Stimulated activated CD8-positive, alpha-beta memory T cell treated with anti-CD3 and anti-CD28 coated beads, Interleukin-15, amount 100 ng/mL, for 48 hours (primary cell): Measurements from ENCODE around the gene AKAP9.
"Not testable (repeated sequence)": the region's sequence is repeated elsewhere in the genome, so short reads cannot be mapped to it uniquely, and the experiment has no call there.

ENCODE experiments used
- DNase-seq, 2 donors: peaks; one replicate each; pipeline ENCODE4 v3.0.0-alpha.2; 2020; ENCODE audit warnings: low read depth in 2 of 2

Gene AKAP9

DNA sequence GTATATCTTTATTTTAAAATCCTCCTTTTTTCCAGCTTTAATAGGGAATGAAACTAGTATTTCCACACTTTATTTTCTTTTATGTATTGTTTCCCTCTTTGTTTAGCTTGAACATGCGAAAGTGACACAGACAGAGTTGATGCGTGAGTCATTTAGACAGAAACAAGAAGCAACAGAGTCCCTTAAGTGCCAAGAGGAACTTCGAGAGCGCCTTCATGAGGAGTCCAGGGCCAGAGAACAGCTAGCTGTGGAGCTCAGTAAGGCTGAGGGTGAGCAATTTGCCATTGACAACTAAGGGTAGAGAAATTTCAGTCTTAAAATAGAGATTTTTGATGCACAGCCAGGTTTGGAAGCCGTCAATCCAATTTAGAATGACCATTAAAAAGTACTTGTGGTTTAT, 120.5 kb downstream of the AKAP9 start:
- DNase-seq = no peak

DNA sequence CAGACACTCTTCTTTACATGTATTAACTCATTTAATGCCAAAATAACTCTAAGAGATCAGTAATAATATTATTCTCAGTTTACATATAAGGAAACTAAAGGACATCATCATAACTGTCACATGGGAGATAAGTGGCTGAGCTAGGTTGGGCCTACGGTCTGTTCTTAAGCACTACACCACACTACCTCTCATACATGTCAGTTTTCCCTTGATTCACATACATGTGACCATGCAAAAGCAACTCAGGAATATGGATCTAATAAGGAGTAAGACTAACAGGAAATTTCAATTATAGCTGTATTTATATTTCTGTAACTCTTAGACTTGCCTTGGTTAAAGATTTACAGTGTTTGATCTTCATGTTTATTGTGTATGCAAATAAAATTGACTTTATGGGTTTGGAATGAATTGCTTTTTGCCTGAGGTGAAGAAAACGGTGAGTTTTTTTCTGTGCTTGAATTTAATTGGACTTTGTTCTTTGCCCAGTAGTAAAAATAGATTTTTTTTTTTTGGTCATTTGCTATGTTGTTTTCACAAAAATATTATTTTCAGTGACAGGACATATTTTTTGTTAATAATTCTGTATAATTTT, 123.9 kb downstream of the AKAP9 start:
- DNase-seq = no peak

DNA sequence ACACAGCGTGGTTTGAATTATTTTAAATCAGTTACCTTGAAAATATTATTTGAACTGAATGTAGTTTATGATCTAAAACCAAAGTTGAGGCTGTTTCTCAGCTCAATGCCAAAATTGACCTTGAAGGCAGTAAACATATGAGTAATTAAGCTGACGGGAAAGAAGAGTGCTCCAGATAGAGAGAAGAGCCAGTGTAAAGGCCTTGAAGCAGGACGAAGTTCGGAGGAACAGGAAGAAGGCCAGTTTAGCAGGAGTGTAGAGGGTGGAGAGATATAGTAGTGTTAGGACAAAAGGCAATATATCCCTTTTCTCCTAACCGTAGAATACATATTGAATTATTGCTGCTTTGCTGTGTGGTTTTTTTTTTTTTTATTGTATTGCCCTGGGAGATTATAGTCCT, 130.4 kb downstream of the AKAP9 start:
- DNase-seq = no peak

GRCh38 chr7:92072121-92072520, 131.5 kb downstream of the AKAP9 start:
- DNase-seq = no peak

- no peak for DNase-seq
Observed at GRCh38 chr7:92072708-92073107, 132.0 kb downstream of the AKAP9 start.

GRCh38 chr7:92075455-92076158, 134.9 kb downstream of the AKAP9 start:
- DNase-seq = no peak

DNA sequence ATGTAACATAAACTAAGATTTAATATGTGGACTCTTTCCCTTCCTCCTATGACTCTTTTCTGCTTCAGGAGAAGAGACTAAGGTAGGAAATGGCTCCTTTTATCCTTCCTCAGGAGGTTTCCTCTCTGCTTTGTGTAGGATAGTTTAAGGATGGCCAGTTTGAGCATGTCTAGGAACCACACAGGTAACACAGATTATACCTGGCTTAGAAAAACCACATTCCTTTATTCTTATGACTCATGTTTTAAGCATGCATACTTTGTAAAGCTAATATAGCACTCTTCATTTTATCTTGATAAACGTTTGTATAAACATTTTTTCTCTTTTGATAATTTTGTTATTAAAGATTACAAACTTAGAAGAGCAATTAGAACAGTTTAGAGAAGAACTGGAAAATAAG, 135.8 kb downstream of the AKAP9 start:
- DNase-seq = no peak

- DNase-seq = not testable (repeated sequence)
Observed at GRCh38 chr7:92083922-92084321, 143.3 kb downstream of the AKAP9 start.

DNA sequence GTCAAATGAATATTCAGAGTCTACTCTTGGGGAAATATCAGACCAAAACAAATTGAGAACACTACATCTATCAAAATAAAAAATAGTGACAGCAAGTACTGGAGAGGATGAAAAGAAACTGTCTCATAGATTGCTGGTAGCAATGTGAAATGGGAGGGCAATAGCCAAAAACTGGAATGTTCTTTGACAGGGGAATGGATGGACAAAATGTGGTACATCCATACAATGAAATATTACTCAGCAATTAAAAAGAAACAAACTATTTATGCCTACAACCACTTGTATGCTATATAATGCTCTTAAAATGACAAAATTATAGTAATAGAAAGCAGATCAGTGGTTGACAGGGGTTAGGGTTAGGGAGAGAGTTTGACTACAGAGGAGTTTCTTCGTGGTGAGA, 147.6 kb downstream of the AKAP9 start:
- no peak for DNase-seq

DNA sequence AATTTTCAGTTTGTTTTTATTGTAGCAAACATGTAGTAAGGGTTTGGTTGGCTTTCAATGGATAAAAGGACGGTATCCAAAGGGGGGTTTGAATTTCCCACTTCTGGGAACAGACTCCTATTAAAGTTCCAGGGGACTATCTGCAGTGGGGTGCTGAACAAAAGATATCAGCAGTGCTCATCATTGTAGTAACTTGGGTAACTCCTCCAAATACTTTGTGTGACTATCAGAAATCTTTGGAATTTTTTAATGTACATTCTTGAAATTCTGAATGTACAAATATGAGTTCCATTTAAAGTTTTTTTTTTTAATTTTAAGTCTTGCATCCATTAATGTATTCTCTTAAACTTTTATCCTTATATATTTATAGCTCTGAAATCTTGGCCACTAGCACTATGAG, 151.5 kb downstream of the AKAP9 start:
- no peak for DNase-seq

GRCh38 chr7:92095380-92095779, 154.7 kb downstream of the AKAP9 start:
- no peak for DNase-seq

DNA sequence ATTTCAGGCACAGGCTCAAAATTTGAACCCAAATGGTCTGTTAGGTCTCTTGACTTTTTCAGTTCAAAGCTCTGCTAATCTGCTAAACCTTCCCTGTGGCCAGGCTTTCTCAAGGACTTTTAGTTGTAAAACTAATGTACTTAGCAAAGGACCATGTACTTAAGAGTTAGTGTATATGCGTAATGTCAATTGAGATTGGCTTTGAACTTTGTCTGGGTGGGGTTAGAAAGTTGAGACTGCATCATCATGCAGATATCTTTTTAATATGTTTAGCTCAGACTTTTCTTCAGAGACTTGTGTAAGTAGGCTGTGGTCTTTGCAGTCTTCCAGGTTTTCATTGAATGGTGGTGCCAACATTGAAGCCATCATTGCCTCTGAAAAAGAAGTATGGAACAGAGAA, 159.9 kb downstream of the AKAP9 start:
- no peak for DNase-seq

DNA sequence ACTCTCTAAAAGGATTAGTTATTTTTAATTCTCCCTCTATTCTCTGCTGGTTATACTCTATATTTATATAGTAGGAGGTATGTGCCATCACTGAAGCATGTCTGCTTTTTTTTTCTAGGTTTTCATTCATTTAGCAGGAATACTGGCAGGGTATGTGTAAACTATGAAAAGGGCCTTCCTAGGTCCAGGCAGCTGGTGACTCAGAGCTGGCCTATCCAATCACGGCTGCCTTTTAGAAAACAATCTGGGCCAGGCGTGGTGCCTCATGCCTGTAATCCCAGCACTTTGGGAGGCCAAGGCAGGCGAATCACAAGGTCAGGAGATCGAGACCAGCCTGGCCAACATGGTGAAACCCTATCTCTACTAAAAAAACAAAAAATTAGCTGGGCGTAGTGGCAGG, 162.2 kb downstream of the AKAP9 start:
- not testable (repeated sequence) for DNase-seq

GRCh38 chr7:92108821-92109220, 168.2 kb downstream of the AKAP9 start:
- DNase-seq = no peak

GRCh38 chr7:92110857-92111256, 170.2 kb downstream of the AKAP9 start:
- no peak for DNase-seq

DNA sequence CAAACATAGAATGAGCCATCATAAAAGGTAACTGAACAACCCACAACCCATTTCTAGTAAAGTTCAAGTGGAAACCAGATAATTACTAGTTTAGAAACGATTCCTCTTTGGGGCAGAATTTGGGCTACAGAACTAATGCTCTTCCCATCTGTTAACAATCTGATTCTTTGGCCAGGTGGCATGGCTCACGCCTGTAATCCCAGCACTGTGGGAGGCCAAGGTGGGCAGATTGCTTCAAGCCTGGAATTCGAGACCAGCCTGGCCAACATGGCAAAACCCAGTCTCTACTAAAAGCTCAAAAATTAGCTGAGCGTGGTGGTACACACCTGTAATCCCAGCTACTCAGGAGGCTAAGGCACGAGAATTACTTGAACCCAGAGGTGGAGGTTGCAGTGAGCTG, 175.2 kb downstream of the AKAP9 start:
- DNase-seq = no peak

- no peak for DNase-seq
Observed at GRCh38 chr7:92116949-92117348, 176.3 kb downstream of the AKAP9 start.

GRCh38 chr7:92119213-92119759, 178.6 kb downstream of the AKAP9 start:
- DNase-seq = no peak

GRCh38 chr7:92121681-92122080, 181.0 kb downstream of the AKAP9 start:
- no peak for DNase-seq

DNA sequence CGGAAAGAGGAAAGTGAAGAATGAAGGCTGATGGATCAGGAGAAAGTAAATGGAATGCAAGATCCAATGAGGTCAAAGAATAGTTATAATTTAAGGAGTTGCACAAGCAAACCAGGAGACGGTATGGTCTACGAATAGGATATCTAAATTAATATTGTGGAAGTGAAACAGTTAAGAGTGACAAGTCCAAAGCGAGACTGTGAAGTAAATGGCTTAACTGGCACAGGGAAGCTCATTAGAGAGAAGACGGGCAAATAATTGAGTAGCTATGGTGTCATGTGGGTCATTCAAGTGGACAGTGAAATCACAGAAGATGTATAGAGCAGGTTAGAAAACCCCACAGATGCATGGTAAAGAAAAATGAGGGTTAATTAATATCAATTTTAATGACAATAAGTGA, 190.4 kb downstream of the AKAP9 start:
- DNase-seq = no peak

- DNase-seq = no peak
Observed at GRCh38 chr7:92131764-92132330, 191.2 kb downstream of the AKAP9 start.

- DNase-seq = no peak
Observed at GRCh38 chr7:92133133-92133736, 192.6 kb downstream of the AKAP9 start.
